GM12873 (cell line): ENCODE measurements around the gene AKAP1.

Source experiments
- TF ChIP-seq, protein P1 (sequence below): IDR thresholded peaks from 2 replicates; pipeline ENCODE4 v1.5.1; 2012; ENCODE audit warnings: low read depth, mild to moderate bottlenecking, moderate library complexity, low read length, control low read depth; ENCODE audit not compliant: insufficient read depth; ENCODE audit errors: missing control alignments

AKAP1 gene

DNA sequence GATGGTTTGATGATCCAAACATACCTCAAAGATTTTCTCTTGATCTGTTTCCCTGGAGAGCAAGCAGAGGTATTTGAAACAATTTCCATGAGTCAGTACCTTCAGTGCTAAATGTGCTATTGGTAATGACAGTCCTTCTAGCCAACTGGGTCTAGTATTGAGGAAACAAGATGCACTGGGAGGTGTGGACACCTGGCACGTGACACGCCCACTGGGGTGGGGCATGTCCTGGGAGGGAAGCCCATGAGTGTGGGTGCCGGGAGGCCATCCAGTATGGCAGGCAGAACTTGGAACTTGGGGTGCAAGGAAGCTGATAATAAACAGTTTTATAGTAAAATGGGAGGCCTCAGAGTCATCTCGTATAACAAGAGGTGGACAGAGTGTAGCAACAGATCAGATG lies 17.9 kb upstream of the AKAP1 start:
- TF ChIP-seq, protein P1, sequence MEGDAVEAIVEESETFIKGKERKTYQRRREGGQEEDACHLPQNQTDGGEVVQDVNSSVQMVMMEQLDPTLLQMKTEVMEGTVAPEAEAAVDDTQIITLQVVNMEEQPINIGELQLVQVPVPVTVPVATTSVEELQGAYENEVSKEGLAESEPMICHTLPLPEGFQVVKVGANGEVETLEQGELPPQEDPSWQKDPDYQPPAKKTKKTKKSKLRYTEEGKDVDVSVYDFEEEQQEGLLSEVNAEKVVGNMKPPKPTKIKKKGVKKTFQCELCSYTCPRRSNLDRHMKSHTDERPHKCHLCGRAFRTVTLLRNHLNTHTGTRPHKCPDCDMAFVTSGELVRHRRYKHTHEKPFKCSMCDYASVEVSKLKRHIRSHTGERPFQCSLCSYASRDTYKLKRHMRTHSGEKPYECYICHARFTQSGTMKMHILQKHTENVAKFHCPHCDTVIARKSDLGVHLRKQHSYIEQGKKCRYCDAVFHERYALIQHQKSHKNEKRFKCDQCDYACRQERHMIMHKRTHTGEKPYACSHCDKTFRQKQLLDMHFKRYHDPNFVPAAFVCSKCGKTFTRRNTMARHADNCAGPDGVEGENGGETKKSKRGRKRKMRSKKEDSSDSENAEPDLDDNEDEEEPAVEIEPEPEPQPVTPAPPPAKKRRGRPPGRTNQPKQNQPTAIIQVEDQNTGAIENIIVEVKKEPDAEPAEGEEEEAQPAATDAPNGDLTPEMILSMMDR: no peak

DNA sequence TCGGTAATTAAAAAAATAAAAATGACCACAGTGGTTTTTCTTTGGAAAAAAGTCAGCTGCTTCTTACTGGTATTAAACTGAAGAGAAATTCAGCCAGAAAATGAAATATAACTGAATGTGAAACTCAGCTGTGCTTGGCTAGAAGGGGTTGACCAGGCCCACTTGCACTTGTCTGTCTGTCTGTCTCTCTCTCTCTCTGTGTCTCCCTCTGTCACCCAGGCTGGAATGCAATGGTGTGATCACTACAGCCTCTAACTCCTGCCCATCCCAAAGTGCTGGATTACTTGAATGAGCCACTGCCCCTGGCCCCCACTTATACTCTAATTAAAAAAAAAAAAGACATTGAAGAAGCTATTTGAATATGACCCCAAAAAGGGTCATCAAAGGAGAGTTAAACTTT lies 17.3 kb upstream of the AKAP1 start:
- TF ChIP-seq, protein P1: no peak

DNA sequence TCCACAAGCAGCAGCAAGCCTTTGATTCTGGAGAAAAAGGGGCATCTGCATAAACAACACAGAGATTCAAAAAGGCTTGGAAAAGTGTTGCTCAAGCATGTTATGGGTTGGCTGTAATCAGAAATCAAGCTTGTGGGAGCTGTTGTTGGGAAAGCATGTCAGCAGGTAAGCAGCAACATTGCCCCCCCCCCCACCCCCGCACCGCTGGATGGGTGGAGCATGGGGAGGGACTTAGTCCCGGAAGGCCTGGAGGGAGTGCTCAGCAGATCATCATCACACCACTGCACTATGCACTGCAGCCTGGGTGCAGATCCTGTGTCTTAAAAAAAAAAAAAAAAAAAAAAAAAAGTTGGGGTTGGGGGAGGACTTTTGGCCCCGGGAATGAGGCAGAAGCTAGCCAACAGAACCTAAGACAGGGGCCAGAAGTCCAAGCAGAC lies 16.8 kb upstream of the AKAP1 start:
- TF ChIP-seq, protein P1: no peak

DNA sequence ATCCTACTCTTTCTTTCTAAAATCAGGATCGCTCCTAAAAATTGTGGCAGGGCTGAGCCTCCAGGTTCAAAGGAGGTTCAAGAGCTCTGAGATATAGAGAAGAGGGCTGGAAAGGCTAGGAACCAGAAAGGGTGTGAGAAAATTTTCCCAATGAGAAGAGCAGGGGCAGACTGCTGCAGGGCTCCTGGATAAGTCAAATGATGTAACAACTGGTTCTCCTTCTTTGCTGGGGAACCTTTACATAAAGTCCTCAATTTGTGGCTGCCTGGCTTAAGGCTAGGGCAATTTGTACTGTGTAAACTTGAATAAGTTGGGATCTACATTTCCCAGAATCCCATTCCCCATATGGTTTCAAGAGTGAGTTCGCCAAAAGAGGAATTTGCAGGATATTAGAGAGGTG lies 16.3 kb upstream of the AKAP1 start:
- TF ChIP-seq, protein P1: no peak

DNA sequence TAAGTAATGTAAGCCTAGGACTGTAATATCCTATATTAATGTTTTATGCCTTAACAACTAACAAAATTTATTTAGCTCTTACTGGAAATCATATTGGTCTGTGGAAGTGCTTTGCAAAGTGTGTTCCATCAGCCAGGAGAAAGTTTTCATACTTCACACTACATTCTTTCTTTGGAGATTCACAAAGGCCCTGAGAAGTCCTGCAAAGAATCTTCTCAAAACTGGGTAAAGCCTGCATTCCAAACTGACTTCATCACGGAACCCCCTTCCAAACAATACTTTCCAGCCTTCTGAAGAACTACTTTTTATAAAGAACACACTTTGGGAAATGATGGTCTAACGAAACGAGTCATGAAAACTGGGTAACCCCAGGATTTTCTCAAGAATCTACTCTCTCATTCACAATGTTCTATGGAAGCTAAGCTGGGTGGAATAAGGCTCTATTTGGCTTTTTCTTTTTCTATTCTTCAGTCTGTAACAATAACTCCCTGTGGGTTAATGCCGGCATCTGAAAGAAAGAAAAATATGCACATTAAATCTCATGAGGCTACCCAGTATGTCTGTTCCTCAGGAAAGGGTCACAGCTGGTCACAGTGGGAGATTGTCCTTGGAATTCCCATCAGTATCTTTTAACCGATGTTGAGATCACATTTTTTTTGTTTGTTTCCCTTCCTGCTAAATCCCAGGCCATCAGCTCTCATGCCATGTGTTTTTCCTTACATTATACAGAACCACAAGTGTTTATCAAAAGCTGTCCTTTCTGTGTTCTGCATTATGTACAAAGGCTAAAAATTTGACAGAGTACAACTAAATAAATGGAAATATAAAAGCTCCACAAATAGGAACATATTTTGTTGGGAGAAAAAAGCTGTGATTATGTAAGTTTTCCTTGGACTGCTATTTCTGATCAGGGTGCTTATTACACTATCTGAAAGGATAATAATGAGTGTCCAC lies 12.8 kb upstream of the AKAP1 start:
- TF ChIP-seq, protein P1: no peak

DNA sequence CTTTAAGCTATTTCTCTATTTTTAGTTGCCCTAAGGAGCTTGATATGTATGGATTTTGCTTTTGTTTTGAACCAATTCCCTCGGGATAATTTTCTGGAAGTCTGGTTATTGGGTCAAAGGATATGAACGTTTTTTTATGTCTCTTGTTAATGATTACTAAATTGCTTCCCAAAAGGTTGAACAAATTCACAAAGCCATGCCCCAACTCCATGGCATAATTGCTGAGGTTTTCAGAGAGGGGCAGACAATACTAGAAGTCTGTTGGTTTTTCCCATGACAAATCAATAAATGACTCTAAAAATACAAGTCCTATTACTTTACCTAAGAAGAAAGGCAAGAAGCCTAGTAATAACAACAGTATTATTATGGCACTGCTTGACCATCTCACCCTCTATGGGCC lies 11.4 kb upstream of the AKAP1 start:
- TF ChIP-seq, protein P1: no peak

DNA sequence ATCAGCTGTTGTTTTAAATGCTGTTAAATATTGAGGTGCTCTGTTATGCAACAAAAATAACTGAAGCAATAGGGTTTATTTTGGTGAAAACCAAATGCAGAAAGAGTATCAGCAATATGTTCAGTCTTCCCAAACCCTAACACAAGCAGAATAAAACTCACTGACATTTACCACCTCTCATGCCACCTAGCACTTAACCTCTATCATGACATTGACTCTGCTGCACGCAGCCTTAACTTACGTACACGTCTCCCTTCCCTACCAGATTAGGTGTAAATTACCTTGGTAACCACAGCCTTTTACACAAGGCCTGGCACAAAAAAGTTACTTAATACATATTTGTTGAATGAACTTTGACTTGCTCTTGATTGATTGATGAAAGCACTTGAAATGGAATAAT lies 9.9 kb upstream of the AKAP1 start:
- TF ChIP-seq, protein P1: no peak
